ENCODE data around the gene EXOC4.

DNA sequence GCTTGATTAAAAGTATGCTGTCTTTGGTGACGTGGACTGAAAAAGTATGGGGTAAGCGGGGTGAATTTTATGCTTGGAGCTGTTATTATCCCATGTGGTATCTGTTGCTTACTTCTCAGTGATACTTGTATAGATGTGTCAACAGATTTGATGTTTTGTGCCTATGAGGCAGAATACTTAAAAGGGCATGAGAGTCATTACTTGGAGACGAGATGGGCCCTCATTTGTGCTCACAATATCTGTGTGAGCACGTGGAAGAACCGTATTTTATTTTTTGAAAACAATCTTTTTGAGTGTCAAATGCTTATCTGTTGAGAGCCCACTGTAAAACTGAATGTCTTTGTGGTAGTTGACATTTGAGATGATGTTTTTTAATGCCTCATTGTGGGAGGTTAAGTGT lies 281.9 kb downstream of the EXOC4 start:
- no peak for TF ChIP-seq POLR2A (IDR thresholded peaks at IDR 0.05)
- TF ChIP-seq, protein P1, sequence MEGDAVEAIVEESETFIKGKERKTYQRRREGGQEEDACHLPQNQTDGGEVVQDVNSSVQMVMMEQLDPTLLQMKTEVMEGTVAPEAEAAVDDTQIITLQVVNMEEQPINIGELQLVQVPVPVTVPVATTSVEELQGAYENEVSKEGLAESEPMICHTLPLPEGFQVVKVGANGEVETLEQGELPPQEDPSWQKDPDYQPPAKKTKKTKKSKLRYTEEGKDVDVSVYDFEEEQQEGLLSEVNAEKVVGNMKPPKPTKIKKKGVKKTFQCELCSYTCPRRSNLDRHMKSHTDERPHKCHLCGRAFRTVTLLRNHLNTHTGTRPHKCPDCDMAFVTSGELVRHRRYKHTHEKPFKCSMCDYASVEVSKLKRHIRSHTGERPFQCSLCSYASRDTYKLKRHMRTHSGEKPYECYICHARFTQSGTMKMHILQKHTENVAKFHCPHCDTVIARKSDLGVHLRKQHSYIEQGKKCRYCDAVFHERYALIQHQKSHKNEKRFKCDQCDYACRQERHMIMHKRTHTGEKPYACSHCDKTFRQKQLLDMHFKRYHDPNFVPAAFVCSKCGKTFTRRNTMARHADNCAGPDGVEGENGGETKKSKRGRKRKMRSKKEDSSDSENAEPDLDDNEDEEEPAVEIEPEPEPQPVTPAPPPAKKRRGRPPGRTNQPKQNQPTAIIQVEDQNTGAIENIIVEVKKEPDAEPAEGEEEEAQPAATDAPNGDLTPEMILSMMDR (IDR thresholded peaks at IDR 0.05): no peak
- TF ChIP-seq EP300 (IDR thresholded peaks at IDR 0.05): no peak

Measured in sigmoid colon (tissue), 4 donors.